ENCODE results near the gene MYO16.

The MYO16 gene

GRCh38 chr13:109251956-109252355 lies 622.5 kb downstream of the MYO16 start:
- peaks cover 48% of the 10 kb centered on the region for H3K4me1 ChIP-seq (ENCODE audit: insufficient read depth, poor library complexity, severe bottlenecking)
- DNase-seq (ENCODE audit: low spot score) (no peak), ATAC-seq (ENCODE audit: low read depth) (no peak)
- H3K36me3 ChIP-seq (ENCODE audit: low read depth): peaks cover 25% of the 10 kb centered on the region
- H3K4me3 ChIP-seq (ENCODE audit: severe bottlenecking): no peak overlapping the region
- no peak for TF ChIP-seq CTCF (IDR thresholded peaks at IDR 0.05; ENCODE audit: poor library complexity, severe bottlenecking)
- peak overlapping the region; percentile 99 for H3K27ac ChIP-seq (ENCODE audit: poor library complexity, severe bottlenecking)
- H3K27me3 ChIP-seq (ENCODE audit: insufficient read depth, poor library complexity, severe bottlenecking): no peaks in the 10 kb centered on the region
- H3K9me3 ChIP-seq (ENCODE audit: severe bottlenecking): peaks cover 11% of the 10 kb centered on the region

GRCh38 chr13:109253316-109253715 lies 623.9 kb downstream of the MYO16 start:
- DNase-seq (ENCODE audit: low spot score) (no peak), ATAC-seq (ENCODE audit: low read depth) (no peak)
- Histone ChIP-seq H3K4me1 (ENCODE audit: insufficient read depth, poor library complexity, severe bottlenecking) (peaks cover 59% of the 10 kb centered on the region), H3K4me3 (ENCODE audit: severe bottlenecking) (no peak overlapping the region), H3K27ac (ENCODE audit: poor library complexity, severe bottlenecking) (peak overlapping the region; percentile 99), H3K36me3 (ENCODE audit: low read depth) (peaks cover 23% of the 10 kb centered on the region), H3K27me3 (ENCODE audit: insufficient read depth, poor library complexity, severe bottlenecking) (no peaks in the 10 kb centered on the region), H3K9me3 (ENCODE audit: severe bottlenecking) (peaks cover 2% of the 10 kb centered on the region)
- no peak for TF ChIP-seq CTCF (IDR thresholded peaks at IDR 0.05; ENCODE audit: poor library complexity, severe bottlenecking)

- peaks cover 60% of the 10 kb centered on the region for H3K4me1 ChIP-seq (ENCODE audit: insufficient read depth, poor library complexity, severe bottlenecking)
- no peak for DNase-seq (ENCODE audit: low spot score)
- no peaks in the 10 kb centered on the region for H3K27me3 ChIP-seq (ENCODE audit: insufficient read depth, poor library complexity, severe bottlenecking)
- peak overlapping the region; percentile 99 for H3K27ac ChIP-seq (ENCODE audit: poor library complexity, severe bottlenecking)
- peaks cover 28% of the 10 kb centered on the region for H3K36me3 ChIP-seq (ENCODE audit: low read depth)
- no peak for ATAC-seq (ENCODE audit: low read depth)
- H3K4me3 ChIP-seq (ENCODE audit: severe bottlenecking): no peak overlapping the region
- no peaks in the 10 kb centered on the region for H3K9me3 ChIP-seq (ENCODE audit: severe bottlenecking)
- TF ChIP-seq CTCF (IDR thresholded peaks at IDR 0.05; ENCODE audit: poor library complexity, severe bottlenecking): no peak
These were observed 624.9 kb downstream of the MYO16 start for GRCh38 chr13:109254274-109254673.

GRCh38 chr13:109255141-109255856 lies 625.9 kb downstream of the MYO16 start:
- Histone ChIP-seq H3K4me3 (ENCODE audit: severe bottlenecking) (no peak overlapping the region), H3K4me1 (ENCODE audit: insufficient read depth, poor library complexity, severe bottlenecking) (peaks cover 65% of the 10 kb centered on the region), H3K9me3 (ENCODE audit: severe bottlenecking) (no peaks in the 10 kb centered on the region), H3K27me3 (ENCODE audit: insufficient read depth, poor library complexity, severe bottlenecking) (no peaks in the 10 kb centered on the region), H3K27ac (ENCODE audit: poor library complexity, severe bottlenecking) (peak overlapping the region; percentile 99), H3K36me3 (ENCODE audit: low read depth) (peaks cover 38% of the 10 kb centered on the region)
- no peak for TF ChIP-seq CTCF (IDR thresholded peaks at IDR 0.05; ENCODE audit: poor library complexity, severe bottlenecking)
- no peak for DNase-seq (ENCODE audit: low spot score)
- no peak for ATAC-seq (ENCODE audit: low read depth)
